ENCODE results near the gene SCEL. TPM values are rescaled to one million over a fixed set of nuclear protein-coding genes. Genes with fewer than 3 reads are reported as not detected.

Gene SCEL
- total and polyA plus RNA-seq, 2 of the 4 experiments (the other 2 are of a cell fraction), result not detected

DNA sequence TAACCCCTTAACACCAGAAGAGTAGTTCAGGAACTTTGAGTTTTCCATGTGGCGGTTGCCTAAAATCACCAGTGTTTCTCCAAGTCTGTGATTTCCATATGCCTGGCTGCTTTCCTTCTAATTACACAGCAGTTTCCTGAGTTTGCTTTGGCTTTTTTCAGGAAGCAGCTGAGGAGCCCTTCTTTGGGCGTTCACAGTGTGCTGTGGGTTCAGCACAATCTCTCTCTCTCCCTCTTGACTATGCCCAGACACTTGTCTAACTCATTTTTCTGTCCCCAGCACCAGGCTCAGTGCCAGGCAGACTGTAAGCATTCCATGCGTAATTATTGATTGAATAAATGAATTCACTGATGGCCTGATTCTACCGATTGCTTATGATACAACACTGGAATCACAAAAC, 19.7 kb downstream of the SCEL start:
- no peak overlapping the region for H2AFZ ChIP-seq (replicated peaks; ENCODE audit: low read length, poor library complexity)
- ChIA-PET CTCF (no interaction called here), POLR2A (ENCODE audit: unreplicated experiment) (no interaction called here)
- TF ChIP-seq MAZ (IDR thresholded peaks at IDR 0.05; ENCODE audit: borderline replicate concordance, low read depth, low read length), result no peak
- TF ChIP-seq FOS (IDR thresholded peaks at IDR 0.05; ENCODE audit: low read depth, low read length), result no peak
- TF ChIP-seq SMC3 (IDR thresholded peaks at IDR 0.05; ENCODE audit: low read depth, low read length), result no peak
- TF ChIP-seq CHD1 (IDR thresholded peaks at IDR 0.05; ENCODE audit: low read depth, low read length), result no peak
- no peak for TF ChIP-seq MXI1 (IDR thresholded peaks at IDR 0.05; ENCODE audit: borderline replicate concordance, low read depth, low read length)
- TF ChIP-seq CEBPB (IDR thresholded peaks at IDR 0.05; ENCODE audit: low read depth, low read length), result no peak
- TF ChIP-seq RAD21 (IDR thresholded peaks at IDR 0.05; ENCODE audit: low read length), result no peak
- TF ChIP-seq RCOR1 (IDR thresholded peaks at IDR 0.05; ENCODE audit: insufficient replicate concordance, low read length), result no peak
- no peak for TF ChIP-seq POLR2A (IDR thresholded peaks at IDR 0.05; ENCODE audit: low read depth, low read length)
- TF ChIP-seq, protein P1, sequence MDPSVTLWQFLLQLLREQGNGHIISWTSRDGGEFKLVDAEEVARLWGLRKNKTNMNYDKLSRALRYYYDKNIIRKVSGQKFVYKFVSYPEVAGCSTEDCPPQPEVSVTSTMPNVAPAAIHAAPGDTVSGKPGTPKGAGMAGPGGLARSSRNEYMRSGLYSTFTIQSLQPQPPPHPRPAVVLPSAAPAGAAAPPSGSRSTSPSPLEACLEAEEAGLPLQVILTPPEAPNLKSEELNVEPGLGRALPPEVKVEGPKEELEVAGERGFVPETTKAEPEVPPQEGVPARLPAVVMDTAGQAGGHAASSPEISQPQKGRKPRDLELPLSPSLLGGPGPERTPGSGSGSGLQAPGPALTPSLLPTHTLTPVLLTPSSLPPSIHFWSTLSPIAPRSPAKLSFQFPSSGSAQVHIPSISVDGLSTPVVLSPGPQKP (IDR thresholded peaks at IDR 0.05; ENCODE audit: borderline replicate concordance, low read depth, low read length), result no peak
- TF ChIP-seq CTCF (conservative IDR thresholded peaks at IDR 0.05; ENCODE audit: low read depth, low read length), result no peak
- TF ChIP-seq RFX5 (IDR thresholded peaks at IDR 0.05; ENCODE audit: low read depth, low read length), result no peak
- in situ Hi-C loops (cut with MboI; ENCODE audit: low sequenced_read_pairs), result no loop called here
- no peak overlapping the region for H2AK5ac ChIP-seq (ENCODE audit: low read depth, low read length)
- intact Hi-C loops (cut with micrococcal nuclease), result no loop called here
- no peak for DNase-seq
- H3K4me2 ChIP-seq (ENCODE audit: low read depth, low read length), result no peak overlapping the region
- no peak overlapping the region for H3K4ac ChIP-seq (ENCODE audit: low read depth, low read length)
- no peaks in the 10 kb centered on the region for H4K20me1 ChIP-seq (ENCODE audit: insufficient read depth, low read length)
- no peak overlapping the region for H2AK9ac ChIP-seq (replicated peaks; ENCODE audit: low read depth, low read length, poor library complexity)
- H3K27ac ChIP-seq (ENCODE audit: insufficient read depth, low read length), result no peak overlapping the region
- no CpG with 5 or more reads among the region's 4 CpGs for WGBS, 2 experiments (ENCODE audit: extremely low coverage in 2 of 2, insufficient read length in 1 of 2)
- no TSS peak for BruUV-seq (replicated peaks)
- dilution Hi-C loops (cut with HindIII; ENCODE audit: low sequenced_read_pairs, unreplicated experiment), result no loop called here
- H2BK5ac ChIP-seq (ENCODE audit: low read depth, low read length, poor library complexity, severe bottlenecking), result no peak overlapping the region
- H2BK15ac ChIP-seq (ENCODE audit: low read depth, low read length), result no peak overlapping the region
- H3K56ac ChIP-seq (ENCODE audit: extremely low read depth, insufficient read depth, low read length), result no peak overlapping the region
- H3K14ac ChIP-seq (replicated peaks; ENCODE audit: low read depth, low read length), result no peak overlapping the region
- H2BK20ac ChIP-seq (ENCODE audit: low read depth, low read length), result no peak overlapping the region
- ATAC-seq (ENCODE audit: low read depth), result no peak
- no peak overlapping the region for H3K4me3 ChIP-seq (ENCODE audit: insufficient read depth, low read depth, low read length)
- H4K91ac ChIP-seq (ENCODE audit: insufficient read depth, low read depth, low read length), result no peak overlapping the region
- no peaks in the 10 kb centered on the region for H3K27me3 ChIP-seq (ENCODE audit: control insufficient read depth, insufficient read depth, low read length)
- H3K9ac ChIP-seq (ENCODE audit: low read depth, low read length), result no peak overlapping the region
- H4K5ac ChIP-seq (ENCODE audit: low read depth, low read length), result no peak overlapping the region
- no peaks in the 10 kb centered on the region for H3K9me1 ChIP-seq (ENCODE audit: insufficient read depth, low read length)
- no peak overlapping the region for H2BK120ac ChIP-seq (ENCODE audit: low read depth, low read length)
- no peaks in the 10 kb centered on the region for H3K79me1 ChIP-seq (ENCODE audit: low read depth in 1 of 2, low read length in 2 of 2)
- no peaks in the 10 kb centered on the region for H3K4me1 ChIP-seq (ENCODE audit: control insufficient read depth, insufficient read depth, low read length)
- H3K23ac ChIP-seq (ENCODE audit: low read depth, low read length), result no peak overlapping the region
- H3K9me3 ChIP-seq (ENCODE audit: control insufficient read depth, insufficient read depth, low read length), result no peaks in the 10 kb centered on the region
- H3K36me3 ChIP-seq (ENCODE audit: control insufficient read depth, insufficient read depth, low read length), result no peaks in the 10 kb centered on the region
- H4K8ac ChIP-seq (ENCODE audit: low read depth in 2 of 2, low read length in 2 of 2), result no peak overlapping the region
- H3K18ac ChIP-seq (ENCODE audit: low read depth, low read length), result no peak overlapping the region

All from IMR-90 (cell line).